ENCODE data around the gene ANGEL1. TPM values are rescaled to one million over a fixed set of nuclear protein-coding genes. Genes with fewer than 3 reads are reported as not detected.
A peak's percentile ranks its signal among the peaks of the same experiment; 100 is the strongest.

ANGEL1 gene
- total RNA-seq, 2 donors from 2014 or later: 19.6 to 23.6 TPM

DNA sequence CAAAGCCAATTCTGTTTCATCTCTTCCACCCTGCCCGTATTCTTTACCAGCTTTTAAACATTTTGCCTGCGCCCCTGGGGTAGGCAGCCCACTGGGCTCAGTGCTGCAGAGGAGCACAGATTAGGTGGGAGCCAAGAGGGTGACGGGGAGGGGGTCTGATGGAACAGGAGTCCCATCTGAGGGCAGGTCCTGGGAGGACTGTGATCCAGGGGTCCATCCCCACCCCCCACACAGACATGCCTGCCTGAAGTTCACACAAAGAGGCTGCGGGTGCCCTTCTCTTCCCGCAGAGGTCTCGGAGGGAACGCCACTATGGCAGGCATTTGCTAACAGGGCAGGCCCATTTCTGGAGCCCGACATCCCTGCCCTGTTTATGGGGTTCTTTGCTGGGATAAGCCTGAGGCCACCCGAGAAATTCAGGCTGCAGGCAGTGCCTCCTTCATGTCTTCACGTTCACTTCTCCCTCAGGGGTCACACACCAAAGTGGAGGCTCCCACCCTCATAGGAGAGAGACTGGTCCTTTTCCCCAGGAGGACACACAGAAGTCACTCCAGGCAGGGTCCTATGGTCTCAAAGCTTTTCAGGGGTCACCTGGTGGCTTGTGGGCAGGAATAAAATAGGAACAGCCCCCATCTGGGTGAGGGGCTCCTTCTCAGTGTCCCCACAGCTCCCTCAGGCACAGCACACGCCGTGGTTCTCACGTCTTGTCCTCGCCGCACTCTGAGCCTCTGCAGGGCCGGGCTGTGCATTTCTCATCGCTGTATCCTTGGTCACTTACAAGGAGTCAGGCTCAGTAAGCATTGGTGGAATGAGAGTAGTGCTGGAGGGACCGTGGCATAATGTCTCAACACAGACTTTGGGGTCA, 38.5 kb downstream of the ANGEL1 start:
- no peaks in the 10 kb centered on the region for H3K27me3 ChIP-seq
- DNase-seq (ENCODE audit: low spot score): peak; percentile 54
- peak overlapping the region; percentile 86 to 98 for H3K27ac ChIP-seq
- TF ChIP-seq, protein P1, sequence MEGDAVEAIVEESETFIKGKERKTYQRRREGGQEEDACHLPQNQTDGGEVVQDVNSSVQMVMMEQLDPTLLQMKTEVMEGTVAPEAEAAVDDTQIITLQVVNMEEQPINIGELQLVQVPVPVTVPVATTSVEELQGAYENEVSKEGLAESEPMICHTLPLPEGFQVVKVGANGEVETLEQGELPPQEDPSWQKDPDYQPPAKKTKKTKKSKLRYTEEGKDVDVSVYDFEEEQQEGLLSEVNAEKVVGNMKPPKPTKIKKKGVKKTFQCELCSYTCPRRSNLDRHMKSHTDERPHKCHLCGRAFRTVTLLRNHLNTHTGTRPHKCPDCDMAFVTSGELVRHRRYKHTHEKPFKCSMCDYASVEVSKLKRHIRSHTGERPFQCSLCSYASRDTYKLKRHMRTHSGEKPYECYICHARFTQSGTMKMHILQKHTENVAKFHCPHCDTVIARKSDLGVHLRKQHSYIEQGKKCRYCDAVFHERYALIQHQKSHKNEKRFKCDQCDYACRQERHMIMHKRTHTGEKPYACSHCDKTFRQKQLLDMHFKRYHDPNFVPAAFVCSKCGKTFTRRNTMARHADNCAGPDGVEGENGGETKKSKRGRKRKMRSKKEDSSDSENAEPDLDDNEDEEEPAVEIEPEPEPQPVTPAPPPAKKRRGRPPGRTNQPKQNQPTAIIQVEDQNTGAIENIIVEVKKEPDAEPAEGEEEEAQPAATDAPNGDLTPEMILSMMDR (IDR thresholded peaks at IDR 0.05): no peak
- peaks cover 18% of the 10 kb centered on the region for H3K36me3 ChIP-seq
- peaks cover 0 to 76% of the 10 kb centered on the region in 2 donors for H3K4me1 ChIP-seq
- no peak overlapping the region for H3K4me3 ChIP-seq
- H3K9me3 ChIP-seq: no peaks in the 10 kb centered on the region

DNA sequence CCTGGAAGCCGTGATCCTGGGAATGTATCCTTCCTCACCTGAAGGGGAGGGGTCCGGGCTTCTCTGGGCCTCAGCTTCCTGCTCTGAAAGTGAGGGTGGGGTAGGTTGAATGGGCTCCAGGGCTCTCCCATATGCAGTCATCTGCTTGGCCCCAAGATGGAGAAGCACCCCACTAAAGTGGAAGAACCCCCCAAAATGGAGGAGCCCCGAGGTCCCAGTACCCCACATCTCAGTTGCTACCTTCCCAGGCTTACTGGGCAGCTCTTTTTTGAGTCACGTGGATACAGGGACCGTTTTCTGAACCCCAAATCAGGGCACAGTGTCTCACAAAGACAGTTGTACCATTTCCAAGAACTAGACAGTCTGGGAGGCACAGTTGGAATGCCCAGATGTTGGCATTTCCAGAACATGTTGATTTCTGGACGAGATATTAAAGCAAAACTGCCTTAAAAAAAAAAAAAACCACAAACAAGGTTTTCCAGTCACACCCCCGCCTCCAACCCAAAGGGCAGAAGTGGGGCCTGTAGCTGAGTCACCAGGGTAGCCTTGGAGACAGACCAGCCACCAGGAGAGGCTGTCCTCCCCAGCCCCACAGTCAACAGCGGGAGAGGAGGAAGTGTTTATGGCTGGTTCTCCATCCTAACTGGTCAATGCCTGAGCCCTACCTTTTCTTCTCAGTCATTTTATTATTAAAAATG, 39.3 kb downstream of the ANGEL1 start:
- H3K27me3 ChIP-seq: no peaks in the 10 kb centered on the region
- TF ChIP-seq, protein P1 (IDR thresholded peaks at IDR 0.05): no peak
- peaks cover 16% of the 10 kb centered on the region for H3K36me3 ChIP-seq
- peak overlapping the region; percentile 86 to 98 for H3K27ac ChIP-seq
- H3K4me1 ChIP-seq: peaks cover 0 to 77% of the 10 kb centered on the region in 2 donors
- no peak overlapping the region for H3K4me3 ChIP-seq
- DNase-seq (ENCODE audit: low spot score): peak; percentile 92
- H3K9me3 ChIP-seq: no peaks in the 10 kb centered on the region

DNA sequence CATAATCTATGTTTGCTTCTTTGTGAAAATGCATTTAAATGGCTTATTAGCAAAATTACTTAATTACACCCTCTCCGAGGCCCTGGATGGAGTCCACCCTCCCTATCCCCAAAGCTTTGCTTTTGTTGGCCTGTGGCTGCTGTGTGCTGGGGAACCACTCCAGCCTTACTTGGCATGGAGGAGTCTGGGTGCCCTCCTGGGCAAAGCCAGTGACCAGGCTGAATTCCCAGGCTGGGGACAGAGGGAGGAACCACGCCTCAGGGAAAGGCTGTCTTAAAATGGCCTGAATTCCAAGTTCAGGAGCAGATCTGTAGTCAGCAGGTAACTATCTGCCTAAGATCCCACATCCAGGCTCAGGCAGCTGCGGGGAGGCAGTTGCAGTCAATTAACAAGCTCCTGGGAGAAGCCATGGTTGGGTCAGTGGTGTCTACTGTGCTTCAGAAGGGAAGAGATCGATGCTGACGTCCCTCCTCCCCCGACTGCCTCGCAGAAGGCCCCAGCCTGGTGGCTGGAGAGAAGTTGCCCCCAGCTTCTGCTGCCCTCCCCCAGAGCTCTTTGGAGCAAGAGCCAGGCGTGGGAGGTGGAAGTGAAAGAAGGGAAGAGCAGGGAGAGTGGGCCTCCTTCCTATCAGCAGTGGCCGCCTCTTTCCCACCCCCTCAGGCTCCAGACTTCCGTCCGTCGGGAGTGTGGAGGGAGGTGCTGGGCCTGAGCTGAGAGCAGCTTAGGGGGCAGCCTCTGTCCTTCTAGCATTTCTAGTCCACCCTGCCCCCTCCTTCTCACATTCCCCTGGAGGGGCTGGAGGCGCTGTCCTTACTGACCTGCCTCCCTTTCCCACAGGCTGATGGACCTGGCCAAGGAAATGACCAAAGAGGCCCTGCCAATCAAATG, 40.1 kb downstream of the ANGEL1 start:
- Histone ChIP-seq H3K27me3 (no peaks in the 10 kb centered on the region), H3K36me3 (peaks cover 8% of the 10 kb centered on the region), H3K27ac (peak overlapping the region; percentile 86 to 98), H3K4me3 (no peak overlapping the region), H3K4me1 (peaks cover 0 to 80% of the 10 kb centered on the region in 2 donors), H3K9me3 (no peaks in the 10 kb centered on the region)
- TF ChIP-seq, protein P1 (IDR thresholded peaks at IDR 0.05): no peak
- peak; percentile 88 for DNase-seq (ENCODE audit: low spot score)

DNA sequence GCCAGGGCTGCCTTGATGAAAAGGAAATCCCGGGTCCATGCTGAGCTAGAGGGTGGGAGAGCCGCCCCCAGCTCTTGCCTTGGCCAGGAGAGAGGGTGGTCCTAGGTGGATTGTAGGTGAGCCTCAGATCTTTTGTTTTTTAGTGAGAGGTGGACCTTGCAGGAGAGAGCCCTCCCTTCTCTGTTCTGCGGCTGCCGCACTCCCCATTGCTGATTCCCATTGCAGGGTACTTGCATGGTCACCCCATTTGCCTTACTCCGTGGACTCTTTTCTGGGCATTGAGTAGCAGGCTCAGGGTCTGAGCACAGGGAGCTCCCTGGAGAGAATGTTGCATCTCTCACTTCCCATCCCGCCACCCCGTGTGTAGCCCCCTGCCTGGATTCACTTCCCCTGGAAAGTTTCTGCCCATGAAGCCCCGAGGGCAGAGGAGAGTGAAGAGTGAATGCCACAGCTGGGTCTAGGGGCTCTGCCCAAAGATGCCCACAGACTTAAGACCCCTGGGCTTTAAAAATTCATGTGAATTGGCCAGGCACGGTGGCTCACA, 41.2 kb downstream of the ANGEL1 start:
- TF ChIP-seq, protein P1 (IDR thresholded peaks at IDR 0.05): no peak
- peak; percentile 50 for DNase-seq (ENCODE audit: low spot score)
- no peaks in the 10 kb centered on the region for H3K9me3 ChIP-seq
- H3K27ac ChIP-seq: peak overlapping the region; percentile 91 to 98
- no peak overlapping the region for H3K4me3 ChIP-seq
- H3K4me1 ChIP-seq: peaks cover 0 to 76% of the 10 kb centered on the region in 2 donors
- peaks cover 7% of the 10 kb centered on the region for H3K36me3 ChIP-seq
- H3K27me3 ChIP-seq: no peaks in the 10 kb centered on the region

All from right atrium auricular region (tissue), 2 donors.